ENCODE results near the gene CASP14. TPM values are rescaled to one million over a fixed set of nuclear protein-coding genes. Genes with fewer than 3 reads are reported as not detected.

CASP14 gene
- total and polyA plus RNA-seq, 2 of the 13 experiments (the other 11 are each of a cell fraction or from before 2014, with no cell fraction given) = not detected

GRCh38 chr19:15072930-15073647 is 23.8 kb downstream of the CASP14 start (continued):
- TF ChIP-seq REPIN1 (CRISPR knock-in tag; IDR thresholded peaks at IDR 0.05; ENCODE audit: borderline replicate concordance, low read depth) (no peak), ZNF777 (CRISPR knock-in tag; IDR thresholded peaks at IDR 0.05) (no peak), NR3C1 (CRISPR knock-in tag; IDR thresholded peaks at IDR 0.05) (no peak), BATF2 (CRISPR knock-in tag; IDR thresholded peaks at IDR 0.05) (no peak), NCOA1 (CRISPR knock-in tag; IDR thresholded peaks at IDR 0.05) (no peak), ZNF597 (CRISPR knock-in tag; IDR thresholded peaks at IDR 0.05) (no peak), TEAD2 (CRISPR knock-in tag; IDR thresholded peaks at IDR 0.05) (no peak), KLF16 (CRISPR knock-in tag; IDR thresholded peaks at IDR 0.05) (no peak), ZSCAN5A (CRISPR knock-in tag; IDR thresholded peaks at IDR 0.05; ENCODE audit: borderline replicate concordance) (no peak), ZSCAN12 (CRISPR knock-in tag; IDR thresholded peaks at IDR 0.05) (no peak), DBP (CRISPR knock-in tag; IDR thresholded peaks at IDR 0.05; ENCODE audit: not compliant biosample characterization) (no peak), RARG (CRISPR knock-in tag; IDR thresholded peaks at IDR 0.05; ENCODE audit: low read depth) (no peak), SOX5 (CRISPR knock-in tag; IDR thresholded peaks at IDR 0.05; ENCODE audit: borderline replicate concordance) (no peak; the same call in 1 of the 2 replicates), ZSCAN29 (CRISPR knock-in tag; conservative IDR thresholded peaks at IDR 0.05) (no peak), NR2F2 (IDR thresholded peaks at IDR 0.05; ENCODE audit: borderline replicate concordance, low read depth) (no peak), JARID2 (CRISPR knock-in tag; IDR thresholded peaks at IDR 0.05; ENCODE audit: insufficient replicate concordance) (no peak), ZNF280D (CRISPR knock-in tag; IDR thresholded peaks at IDR 0.05) (no peak), ZHX1 (CRISPR knock-in tag; IDR thresholded peaks at IDR 0.05; ENCODE audit: low read depth) (no peak), ATM (IDR thresholded peaks at IDR 0.05; ENCODE audit: borderline replicate concordance) (no peak), MEF2D (CRISPR knock-in tag; IDR thresholded peaks at IDR 0.05) (peak; percentile 27; the same call in 1 of the 2 replicates)
